ENCODE results near the gene TRAPPC2L.

The TRAPPC2L gene, protein sequence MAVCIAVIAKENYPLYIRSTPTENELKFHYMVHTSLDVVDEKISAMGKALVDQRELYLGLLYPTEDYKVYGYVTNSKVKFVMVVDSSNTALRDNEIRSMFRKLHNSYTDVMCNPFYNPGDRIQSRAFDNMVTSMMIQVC

DNA sequence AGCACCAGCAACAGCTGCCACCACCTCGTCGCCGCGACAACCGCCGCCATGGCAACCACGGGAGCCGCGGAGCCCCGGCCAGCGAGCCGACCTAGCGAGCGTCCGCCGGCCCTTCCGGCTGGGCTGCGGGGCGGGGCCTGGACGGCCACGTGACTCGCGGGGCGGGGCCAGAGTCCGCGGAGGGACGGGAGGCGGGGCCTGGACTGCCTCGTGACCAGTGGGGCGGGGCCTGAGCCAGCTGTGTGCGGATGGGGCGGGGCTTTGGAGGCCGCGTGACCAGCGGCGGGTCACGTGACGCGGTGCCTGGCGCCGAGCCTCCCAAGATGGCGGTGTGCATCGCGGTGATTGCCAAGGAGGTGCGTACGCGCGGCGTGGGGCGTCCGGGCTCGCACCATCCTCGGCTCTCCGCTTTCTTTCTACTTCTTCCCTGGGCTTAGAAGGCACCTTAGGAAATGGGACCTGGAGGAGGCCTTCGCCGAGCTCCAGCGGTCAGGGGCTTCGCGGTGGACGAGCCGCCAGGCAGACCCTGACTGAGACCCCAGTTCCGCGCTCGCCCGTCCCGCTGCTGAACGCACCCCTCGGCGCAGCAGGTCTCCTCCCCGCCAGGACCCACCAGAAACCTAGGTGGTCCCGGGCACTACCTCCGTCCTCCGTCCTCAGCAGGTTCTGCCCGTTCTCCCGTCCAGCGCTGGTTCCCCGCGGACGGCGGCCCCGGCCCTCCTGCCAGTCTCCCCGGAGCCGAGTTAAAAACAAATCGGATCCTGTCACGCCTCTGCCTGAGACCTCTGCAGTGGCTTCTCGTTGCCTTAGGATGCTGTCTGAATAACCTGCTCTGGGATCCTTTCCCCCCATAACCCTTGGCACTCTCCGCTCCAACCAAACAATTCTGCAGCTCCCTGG, at the start of gene TRAPPC2L, which contains the start of gene GALNS:
TRAPPC2L (plus strand) TSS at position 300 of the 900 bp plus-strand sequence; CDS start at position 324, 24 bp downstream.
GALNS (minus strand) TSS at position 120 of the 900 bp plus-strand sequence; CDS start at position 50, 70 bp downstream.
- peak; percentile 96 to 99 for DNase-seq (ENCODE audit: low read depth in 2 of 2)

DNA sequence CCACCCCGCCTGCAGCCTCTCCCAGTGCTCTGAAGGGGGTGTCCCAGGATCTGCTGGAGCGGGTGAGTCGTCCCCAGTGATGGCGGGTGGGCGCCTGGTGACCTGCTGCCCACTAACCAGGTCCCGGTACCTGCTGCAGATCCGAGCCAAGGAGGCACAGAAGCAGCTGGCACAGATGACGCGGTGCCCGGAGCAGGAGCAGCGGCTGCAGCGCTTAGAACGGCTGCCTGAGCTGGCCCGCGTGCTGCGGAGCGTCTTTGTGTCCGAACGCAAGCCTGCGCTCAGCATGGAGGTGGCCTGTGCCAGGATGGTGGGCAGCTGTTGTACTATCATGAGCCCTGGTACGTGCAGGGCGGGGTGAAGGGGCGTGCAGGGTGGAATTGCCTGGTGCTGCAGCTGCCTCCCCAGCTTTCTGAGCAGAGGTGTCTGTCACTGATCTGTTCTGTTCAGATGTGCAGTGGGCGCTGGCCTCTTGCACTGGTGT, 49.7 kb upstream of the TRAPPC2L start:
- DNase-seq (ENCODE audit: low read depth in 2 of 2): no peak

DNA sequence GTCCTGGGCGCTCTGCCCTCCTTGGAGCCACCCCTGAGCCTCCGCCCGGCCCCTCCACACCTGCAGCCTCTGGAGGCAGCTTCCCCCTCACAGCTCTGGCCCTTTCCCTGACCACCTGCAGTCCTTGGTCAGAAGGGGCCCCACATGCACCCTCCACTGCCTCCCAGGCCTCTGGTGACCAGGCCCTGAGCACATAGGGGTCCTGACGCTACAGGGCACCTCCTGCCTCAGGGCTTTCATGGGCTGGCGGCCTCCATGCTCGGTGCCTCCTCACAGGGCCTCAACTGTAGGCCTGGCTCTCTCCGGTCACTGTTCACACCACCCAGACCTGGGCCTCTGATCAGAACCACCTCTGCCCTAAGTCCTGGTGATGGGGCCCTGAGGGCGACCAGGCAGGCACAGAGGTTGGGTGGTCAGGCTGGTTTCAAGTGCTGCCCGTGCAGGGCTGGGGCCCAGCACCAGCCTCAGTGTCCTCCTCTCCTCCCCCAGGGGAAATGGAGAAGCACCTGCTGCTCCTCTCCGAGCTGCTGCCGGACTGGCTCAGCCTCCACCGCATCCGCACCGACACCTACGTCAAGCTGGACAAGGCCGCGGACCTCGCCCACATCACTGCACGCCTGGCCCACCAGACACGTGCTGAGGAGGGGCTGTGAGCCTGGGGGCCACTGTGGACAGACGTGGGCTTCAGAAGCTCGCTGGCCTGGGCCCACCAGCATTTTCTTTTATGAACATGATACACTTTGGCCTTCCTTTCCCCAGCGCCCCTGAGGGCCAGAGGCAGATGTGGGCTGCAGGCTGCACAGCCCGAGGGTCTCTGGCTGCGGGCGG, 49.1 kb upstream of the TRAPPC2L start:
- DNase-seq (ENCODE audit: low read depth in 2 of 2): no peak

DNA sequence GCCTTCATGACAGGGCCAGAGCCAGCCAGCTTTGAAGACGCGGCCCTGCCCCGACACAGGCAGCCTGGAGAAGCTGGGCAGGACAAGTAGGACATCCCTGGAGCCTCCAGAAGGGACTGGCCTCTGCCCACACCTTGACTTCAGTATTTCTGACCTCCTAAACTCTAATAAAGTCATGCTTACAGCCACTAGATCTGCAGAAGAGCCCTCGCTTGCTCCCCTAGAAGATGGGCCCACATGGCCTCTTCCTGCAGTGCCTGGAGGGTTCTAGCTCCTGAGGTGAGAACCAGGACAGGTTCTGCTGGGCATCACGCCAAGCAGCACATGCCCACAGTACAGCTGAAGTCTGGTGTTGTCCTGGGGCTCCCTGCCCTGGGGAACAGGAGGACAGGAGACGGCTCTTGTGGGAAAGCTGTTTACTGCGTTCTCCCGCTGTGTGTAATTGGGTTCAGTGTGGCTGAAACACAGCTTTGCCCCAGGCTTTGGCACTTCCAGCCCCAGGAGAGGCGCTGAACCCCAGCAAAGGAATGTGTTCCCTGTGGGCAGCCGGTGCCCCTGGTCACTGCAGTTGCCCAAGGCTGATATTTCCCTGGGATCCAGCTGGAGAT, 47.8 kb upstream of the TRAPPC2L start:
- DNase-seq (ENCODE audit: low read depth in 2 of 2): no peak

DNA sequence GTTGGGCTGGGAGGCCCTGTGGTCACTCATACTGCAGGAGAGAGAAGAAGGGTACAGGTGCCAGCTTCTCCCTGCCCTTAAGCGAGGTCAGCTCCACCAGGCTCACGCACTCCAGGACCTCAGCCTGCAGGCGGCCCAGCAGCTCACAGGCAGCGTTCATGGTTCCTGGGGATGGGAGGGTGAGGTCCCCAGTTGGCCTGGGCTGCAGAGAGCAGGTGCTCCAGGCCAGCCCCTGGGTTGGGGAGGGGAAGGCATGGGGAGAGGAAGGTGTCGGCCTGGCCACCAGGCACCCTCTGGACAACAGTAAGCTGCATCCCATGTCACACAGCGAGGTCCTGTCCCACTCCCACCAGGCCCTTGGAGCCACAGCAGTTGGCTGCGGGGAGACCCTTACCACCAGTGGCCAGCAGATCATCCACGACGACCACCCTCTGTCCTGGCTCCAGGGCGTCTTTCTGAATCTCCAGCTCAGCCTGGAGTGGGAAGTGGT, 47.2 kb upstream of the TRAPPC2L start:
- no peak for DNase-seq (ENCODE audit: low read depth in 2 of 2)

DNA sequence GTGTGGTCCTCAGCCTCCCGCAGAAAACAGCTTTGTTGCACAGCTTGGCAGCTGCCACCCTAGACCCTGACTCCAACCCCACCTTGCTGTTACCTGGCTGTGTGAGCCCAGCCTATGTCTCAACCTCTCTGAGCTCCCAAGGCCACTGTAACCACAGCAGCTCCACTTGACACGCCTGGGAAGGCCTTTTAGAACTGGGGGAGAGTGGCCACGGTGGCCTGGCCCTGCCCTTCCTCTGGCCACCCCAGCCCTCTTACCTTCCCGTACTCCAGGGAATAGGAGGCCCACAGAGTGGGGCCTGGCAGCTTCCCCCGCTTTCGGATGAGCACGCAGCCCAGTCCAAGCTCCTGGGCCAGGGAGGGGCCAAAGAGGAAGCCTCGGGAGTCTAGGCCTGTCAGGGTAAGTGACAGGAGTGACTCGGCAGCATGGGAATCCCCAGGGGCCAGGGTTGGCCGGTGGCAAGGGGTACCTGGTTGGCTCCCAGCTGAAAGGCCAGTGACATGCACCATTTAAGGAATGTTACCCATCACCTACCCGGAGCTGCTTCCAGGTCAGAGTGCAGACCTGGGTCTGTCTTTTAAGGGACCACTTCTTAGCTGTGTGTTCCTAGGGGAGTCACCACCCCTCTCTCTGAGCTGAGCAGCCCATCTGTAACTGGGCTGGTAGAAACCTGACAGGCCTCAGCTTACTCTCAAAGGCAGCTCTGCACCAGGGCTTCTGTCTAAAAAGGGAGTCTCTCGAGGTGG, 46.6 kb upstream of the TRAPPC2L start:
- peak; percentile 40 to 47 for DNase-seq (ENCODE audit: low read depth in 2 of 2)

DNA sequence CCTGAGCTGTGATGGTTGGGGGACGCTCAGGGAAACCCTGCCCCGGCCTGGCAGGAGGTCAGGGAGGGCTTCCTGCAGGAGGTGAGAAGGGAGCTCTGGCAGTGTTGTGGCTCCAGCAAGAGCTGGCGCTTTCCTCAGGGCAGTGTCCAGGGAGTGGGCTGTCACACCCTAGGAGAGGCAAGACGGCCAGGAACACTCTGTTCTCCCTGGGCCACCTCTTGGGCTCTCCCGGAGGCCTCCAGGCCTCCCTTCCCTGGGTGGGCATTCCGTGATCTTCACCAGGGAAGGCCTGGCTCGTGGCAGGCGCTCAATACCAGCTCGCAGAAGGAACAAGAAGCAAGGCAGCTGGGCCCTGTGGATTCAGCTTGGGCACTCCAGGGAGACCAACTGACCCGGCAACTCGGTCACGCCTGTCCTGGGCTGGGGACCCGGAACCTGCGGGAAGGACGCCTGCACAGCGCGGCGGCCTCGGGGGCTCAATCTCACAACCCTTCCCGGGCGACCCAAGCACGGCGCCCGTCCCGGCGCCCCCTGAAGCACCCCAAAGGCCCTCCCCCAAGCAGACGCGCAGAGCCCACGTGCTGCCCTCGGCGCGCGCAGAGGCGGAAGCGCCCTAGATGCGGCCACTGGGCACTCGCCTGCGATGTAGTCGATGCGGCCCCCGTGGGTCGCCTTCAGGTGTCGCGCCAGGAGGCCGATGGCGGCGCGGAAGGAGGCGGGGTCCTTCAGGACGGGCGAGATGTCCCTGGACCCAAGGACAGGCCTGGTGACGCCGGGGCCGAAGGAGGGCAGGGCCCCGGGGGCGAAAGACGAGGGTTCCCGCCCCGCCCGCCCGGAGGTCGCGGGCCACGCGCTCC, 45.8 kb upstream of the TRAPPC2L start:
- DNase-seq (ENCODE audit: low read depth in 2 of 2): peak; percentile 67 to 68

DNA sequence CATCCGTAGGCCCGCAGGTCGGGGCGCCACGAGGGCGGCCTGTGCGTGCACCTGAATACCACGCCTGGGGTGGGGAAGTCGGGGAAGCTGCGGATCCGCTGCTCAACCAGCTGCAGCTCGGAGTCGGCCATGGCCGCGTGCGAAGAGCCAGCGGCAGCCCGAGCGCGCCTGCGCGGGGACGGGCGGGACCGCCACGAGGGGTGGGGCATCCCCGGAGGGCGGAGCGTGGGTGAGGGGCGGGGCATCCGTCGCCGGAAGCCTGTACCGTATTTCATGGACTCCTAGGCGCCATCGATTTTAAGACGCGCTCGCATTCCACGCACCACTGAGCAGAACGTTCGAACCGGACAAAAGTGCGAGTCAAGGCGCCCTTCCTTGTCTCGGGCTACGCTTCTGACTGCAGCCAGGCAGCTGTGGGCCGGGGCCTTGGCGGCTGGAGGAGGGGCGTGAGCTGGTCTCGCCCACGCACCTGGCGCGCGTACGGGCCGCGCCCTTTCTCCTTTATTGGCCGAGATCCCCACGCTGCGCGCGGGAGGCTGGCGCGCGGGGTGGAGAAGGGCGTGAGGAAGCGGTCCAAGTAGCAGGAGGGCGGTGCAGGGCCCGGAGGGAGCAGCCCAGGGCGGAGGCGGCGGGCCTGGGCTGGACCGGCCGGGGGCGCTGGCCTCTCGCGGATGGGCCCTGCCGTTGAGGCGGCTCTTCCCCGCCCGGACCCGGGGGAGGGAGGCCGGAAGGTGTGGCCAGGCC, 45.0 kb upstream of the TRAPPC2L start, which contains the start of gene APRT:
APRT (minus strand) TSS at position 160 of the 744 bp plus-strand sequence; CDS start at position 131, 29 bp downstream.
- DNase-seq (ENCODE audit: low read depth in 2 of 2): peak; percentile 94 to 95

DNA sequence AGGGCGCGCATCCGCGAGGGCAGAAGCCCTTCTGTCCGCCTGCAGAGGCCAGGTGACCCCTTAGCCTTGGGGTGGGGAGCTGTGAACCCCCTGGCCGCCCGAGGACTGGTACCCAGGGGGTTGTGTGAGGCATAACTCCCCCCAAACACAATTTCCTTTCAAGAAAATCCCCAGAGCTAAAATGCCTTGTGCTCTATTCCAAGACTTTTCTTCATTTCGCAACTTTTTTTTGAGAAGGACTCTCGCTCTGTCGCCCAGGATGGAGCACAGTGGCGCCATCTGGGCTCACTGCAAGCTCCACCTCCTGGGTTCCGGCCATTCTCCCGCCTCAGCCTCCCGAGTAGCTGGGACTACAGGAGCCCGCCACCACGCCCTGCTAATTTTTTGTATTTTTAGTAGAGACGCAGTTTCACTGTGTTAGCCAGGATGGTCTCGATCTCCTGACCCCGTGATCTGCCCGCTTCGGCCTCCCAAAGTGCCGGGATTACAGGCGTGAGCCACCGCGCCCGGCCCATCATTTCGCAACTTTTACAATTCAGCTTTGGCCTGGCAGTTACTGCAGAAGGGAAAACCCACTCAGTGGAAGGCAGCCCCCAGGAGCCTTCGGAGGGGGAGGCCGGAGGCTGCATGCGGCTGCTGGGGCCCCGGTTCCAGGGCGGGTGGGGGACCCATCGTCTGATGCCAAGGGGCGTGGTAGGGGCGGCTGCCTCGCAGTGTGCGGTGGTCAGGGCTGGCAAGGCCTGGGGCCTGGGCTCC, 44.2 kb upstream of the TRAPPC2L start:
- no peak for DNase-seq (ENCODE audit: low read depth in 2 of 2)

DNA sequence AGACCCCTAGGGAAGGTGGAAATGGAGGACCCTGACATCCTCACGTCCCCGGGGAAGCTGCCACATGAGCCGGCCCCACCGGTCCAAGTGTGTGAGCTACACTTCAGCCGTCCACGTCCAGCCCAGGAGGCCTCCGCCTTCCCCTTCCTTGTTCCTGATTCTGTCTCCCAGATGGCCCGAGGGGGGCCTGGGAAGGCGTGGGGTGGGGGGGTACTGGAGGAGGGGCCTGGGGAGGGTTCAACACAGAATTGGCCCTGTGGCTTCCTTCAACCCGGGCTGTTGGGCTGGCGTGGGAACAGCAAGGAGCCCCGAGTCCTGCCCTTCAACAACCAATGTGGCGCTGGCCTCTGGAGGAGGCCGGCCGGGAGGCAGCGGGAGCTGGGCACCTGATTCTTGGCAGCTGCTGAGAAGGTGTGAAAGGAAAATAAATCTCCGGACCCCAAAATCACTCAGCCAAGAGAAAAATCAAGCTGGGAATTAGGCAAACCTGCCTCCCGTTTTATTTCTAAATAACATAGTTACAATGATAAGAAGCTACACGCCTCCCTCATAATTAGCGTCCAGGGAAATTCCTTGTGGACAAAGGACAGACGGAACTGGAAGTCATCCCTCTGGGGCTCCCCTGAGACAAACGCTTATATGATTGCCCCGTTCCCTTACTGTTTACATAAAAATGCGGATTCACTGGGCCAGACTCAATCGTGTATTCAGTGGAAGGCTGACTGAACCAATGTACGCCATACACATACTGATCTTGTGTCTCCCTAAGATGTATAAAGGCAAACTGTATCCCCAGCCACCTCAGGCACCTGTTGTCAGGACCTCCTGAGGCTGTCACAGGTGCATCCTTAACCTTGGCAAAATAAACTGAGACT, 43.4 kb upstream of the TRAPPC2L start:
- no peak for DNase-seq (ENCODE audit: low read depth in 2 of 2)

DNA sequence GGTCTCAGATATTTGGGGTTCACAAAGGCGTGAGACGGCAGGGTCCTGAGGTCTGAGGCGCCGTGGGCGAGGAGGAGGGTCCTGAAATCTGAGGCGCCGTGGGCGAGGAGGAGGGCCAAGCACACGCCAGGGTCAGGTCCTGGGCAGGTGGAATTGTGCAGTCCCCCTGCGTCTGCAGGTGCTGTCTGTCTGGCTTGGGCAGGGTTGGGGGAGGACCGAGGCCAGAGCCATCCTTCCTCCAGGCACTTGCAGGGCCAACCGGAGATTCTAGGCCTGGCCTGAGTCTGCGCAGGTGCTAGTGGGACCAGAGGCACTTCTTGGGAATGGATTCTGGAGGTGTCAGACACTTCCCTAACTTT, 42.8 kb upstream of the TRAPPC2L start:
- no peak for DNase-seq (ENCODE audit: low read depth in 2 of 2)

DNA sequence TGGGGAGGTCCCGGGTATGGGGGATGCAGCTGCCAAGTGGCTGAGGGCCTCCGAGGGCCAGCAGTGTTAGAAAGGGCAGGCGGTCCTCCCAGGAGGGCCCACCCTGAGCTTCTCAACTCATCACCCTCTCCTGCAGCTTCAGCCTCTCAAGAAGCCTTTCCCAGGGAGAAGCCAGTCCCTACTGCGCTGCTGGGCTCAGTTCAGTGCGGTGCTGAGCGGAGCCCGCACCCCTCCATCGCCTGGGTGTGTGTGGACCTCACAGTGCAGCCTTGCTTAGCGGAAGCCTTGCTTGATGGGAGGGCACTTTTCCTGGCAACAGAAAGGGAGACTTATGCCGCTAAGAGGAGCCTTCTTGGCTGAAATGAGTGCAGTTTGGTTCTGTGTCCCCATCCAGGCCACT, 41.7 kb upstream of the TRAPPC2L start:
- DNase-seq (ENCODE audit: low read depth in 2 of 2): no peak

DNA sequence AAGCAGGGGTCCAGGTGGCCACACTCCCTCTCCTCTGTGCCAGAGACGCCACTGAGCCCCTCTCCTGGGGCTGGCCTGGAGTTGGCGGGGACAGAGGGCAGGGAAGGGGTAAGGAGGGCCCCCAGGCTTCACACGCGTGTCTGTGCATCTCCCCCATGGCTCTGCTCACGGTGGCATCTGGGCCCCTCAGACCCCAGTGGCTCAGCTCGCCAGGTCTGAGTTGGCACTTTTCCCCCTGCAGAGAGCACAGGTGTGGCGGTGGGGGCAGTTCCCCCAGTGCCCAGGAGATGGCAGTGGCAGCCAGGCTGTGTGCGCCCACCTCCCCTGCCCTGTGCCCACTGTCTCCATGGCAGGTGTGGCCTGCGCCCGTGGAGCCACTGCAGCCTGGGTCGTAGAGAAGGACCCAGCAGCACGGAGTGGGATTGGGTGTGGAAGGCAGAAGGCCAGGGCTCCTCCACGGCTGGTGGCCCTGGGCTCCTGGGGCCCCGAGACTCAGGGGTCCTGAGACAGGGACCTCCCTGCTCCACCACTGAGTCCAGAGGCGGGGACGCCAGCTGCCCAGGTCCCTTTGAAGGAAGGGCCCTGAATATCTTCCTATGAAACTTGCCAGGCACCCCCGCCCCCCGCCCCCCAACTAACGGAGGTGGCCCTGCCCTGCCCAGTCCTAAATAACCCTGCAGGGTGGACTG, 40.9 kb upstream of the TRAPPC2L start:
- peak; percentile 48 to 52 for DNase-seq (ENCODE audit: low read depth in 2 of 2)

DNA sequence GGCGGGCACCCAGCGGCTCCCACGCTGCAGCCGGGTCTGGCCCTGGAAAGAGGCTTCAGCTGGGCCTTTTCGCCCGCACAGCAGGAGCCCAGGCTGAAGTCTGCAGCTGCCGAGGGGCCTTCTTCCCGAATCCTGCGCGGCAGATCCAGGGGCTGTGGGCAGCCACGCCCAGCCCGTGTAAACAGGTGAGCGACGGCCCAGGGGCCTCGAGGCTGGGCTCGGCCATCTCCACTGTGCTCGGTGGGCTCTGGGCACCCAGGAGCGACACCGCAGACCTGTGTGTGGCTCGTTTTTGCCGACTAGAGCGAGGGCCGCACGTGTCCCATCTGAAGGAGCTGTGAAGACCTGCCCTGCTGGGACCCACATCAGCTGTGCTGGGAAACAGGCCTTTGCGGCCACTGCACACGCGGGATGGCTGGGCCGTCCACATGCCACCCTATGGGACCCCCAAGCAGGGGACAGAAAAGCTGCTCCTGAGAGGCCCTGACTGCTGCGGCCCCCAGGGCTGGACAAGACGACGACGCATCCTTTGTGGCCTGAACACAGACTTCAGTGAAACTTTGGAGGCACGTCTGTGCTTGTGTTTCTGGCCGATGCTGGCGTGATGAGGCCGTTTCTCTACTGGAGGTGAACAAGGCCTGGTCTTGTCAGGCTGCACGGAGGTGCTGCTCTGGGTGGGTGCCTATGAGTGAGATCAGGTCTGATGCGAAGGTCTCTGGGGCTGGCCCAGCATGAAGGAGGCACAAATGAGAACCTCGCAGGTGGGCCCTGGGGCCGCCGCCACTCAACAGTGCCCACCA, 40.0 kb upstream of the TRAPPC2L start:
- no peak for DNase-seq (ENCODE audit: low read depth in 2 of 2)

DNA sequence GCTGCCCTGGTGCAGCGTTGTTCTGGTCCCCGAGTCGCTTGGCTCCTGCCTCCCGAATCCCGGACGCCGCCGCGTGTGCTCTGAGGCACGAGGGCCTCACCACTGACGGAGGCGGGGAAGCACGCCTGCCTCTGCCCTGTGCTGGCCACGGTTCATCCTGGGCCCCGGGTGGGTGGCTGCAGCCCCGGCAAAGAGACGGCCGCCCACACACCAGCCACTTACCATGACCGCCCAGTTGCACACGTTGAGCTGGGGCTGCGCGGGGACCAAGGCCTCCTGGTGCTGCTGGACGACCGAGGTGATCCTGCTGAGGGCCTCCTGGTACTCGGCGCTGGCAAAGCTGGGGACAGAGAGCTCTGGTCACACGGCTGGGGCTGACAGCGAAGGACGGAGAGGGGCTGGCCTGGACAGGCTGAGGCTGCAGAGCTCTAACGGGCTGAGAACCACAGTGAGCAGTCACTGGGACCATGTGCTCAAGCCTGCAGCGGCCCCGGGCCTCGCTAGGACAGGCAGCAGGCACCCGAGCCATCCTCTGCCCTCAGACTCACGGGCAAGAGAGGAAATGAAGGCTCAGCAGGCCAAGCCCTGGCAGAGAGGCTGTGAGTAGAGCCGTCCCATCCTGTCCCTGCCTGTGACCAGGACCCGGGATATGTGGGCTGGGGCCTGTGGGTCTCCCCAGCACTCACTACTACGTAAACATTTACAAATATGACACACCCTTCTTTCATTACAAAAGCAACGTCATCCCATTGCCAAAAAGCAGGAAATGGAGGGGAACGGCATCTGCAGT, 38.9 kb upstream of the TRAPPC2L start:
- DNase-seq (ENCODE audit: low read depth in 2 of 2): no peak
